ENCODE results near the gene TAGLN2.

- no peak for TF ChIP-seq POLR2A (IDR thresholded peaks at IDR 0.05)
- no peak for TF ChIP-seq CTCF (IDR thresholded peaks at IDR 0.05)
Observed at GRCh38 chr1:159931101-159931794, 5.9 kb upstream of the TAGLN2 start.

All from prostate gland (tissue), 2 donors.